GM18907 (cell line): ENCODE results near the gene TSPY8.
"Not testable (repeated sequence)": the region's sequence is repeated elsewhere in the genome, so short reads cannot be mapped to it uniquely, and the experiment has no call there.

Source experiments
- ATAC-seq: cut with Tn5 transposase; IDR thresholded peaks from one replicate; pipeline ENCODE4 v1.9.1; 2021; ENCODE audit warnings: mild to moderate bottlenecking, moderate library complexity; ENCODE audit not compliant: unreplicated experiment

The TSPY8 gene

GRCh38 chrY:9357497-9357896 lies at the start of gene TSPY8:
TSS of gene TSPY8 (plus strand) at chrY:9357797. CDS start at chrY:9357843, 46 bp downstream.
- ATAC-seq = not testable (repeated sequence)

GRCh38 chrY:9320996-9321395 lies 36.6 kb upstream of the TSPY8 start:
- ATAC-seq = no peak

- ATAC-seq = not testable (repeated sequence)
Measured at GRCh38 chrY:9337164-9337563, 20.4 kb upstream of the TSPY8 start, which contains the start of gene TSPY4. TSS of gene TSPY4 (plus strand) at chrY:9337464. CDS start at chrY:9337510, 46 bp downstream.

DNA sequence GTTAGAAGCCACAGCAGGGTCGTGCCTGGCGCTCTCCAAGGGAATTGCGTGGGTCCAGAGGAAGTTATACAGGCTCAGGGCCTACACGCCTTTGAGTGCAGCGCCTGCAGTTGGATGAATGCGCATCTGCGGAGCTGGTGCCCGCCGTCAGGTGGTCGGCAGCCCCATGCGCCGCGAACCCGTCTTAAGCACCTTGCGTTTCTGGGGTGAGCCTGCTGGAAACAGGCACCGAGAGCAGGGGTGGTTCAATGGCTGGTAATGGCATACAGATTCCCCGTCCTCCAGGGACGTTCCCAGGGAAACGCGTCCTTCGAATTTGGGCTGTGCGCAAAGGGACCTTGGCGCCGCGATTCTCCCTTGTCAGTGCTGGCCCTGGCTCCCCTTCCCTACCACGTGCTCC lies 38.9 kb downstream of the TSPY8 start:
- not testable (repeated sequence) for ATAC-seq

DNA sequence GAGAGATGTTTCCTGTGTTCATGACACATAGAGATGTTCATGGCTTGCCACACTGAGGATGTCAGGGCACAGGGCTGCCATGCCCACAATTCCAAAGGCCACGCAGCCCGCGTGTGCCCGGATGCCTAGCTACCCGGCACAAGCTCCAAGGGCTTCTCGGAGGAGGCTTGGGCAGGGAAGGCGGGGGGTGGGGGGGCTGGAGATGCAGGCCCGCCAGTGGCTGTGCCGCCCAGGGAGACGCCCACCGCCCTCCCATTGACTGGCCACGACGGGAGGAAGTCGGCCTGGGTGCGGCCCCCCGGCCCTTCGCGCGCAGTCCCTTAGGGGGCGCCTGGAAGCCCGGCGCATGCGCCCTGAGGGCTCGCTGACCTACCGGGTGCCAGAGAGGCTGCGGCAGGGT lies 40.5 kb downstream of the TSPY8 start, which contains the start of gene TSPY3:
Gene TSPY3, plus strand, starts transcription at position 301 of the 400 bp plus-strand sequence. Its CDS starts 46 bp downstream, at position 347.
- not testable (repeated sequence) for ATAC-seq
